HL-60 (cell line): ENCODE measurements around the gene SPATA13.
A peak's percentile ranks its signal among the peaks of the same experiment; 100 is the strongest.

Experiments
- DNase-seq, 2 experiments: peaks; one replicate each; pipeline ENCODE4 v3.0.0-alpha.2; 2010 to 2020; ENCODE audit warnings: low read depth in 1 of 2, low spot score in 1 of 2
- H3K27ac ChIP-seq: fragments of 250-450 bp; sonication (Bioruptor Pico); replicated peaks from 2 replicates; pipeline ENCODE4 v1.5.1; 2020; ENCODE audit warnings: mild to moderate bottlenecking, moderate library complexity
- H3K27me3 ChIP-seq: fragments of 250-450 bp; sonication (Bioruptor Pico); 2 replicates; pipeline ENCODE4 v1.5.1; 2021; ENCODE audit warnings: mild to moderate bottlenecking, moderate library complexity; ENCODE audit not compliant: insufficient read depth, poor library complexity, severe bottlenecking
- H3K4me3 ChIP-seq: replicated peaks from 2 replicates; pipeline ENCODE4 v1.5.1; 2011; ENCODE audit warnings: mild to moderate bottlenecking, control low read depth, low read length; ENCODE audit not compliant: insufficient read depth
- CTCF ChIP-seq: IDR thresholded peaks from one replicate; pipeline ENCODE4 v1.5.1; 2011; ENCODE audit warnings: low read length, control low read depth, inconsistent platforms; ENCODE audit not compliant: insufficient read depth
- GABPA ChIP-seq: IDR thresholded peaks from 2 replicates; pipeline ENCODE4 v1.6.1; 2012; ENCODE audit warnings: low read depth
- POLR2AphosphoS5 ChIP-seq: IDR thresholded peaks from 2 replicates; pipeline ENCODE4 v1.6.1; 2012; ENCODE audit warnings: low read depth
- REST ChIP-seq: IDR thresholded peaks from 2 replicates; pipeline ENCODE4 v1.6.1; 2012; ENCODE audit warnings: low read depth; ENCODE audit not compliant: insufficient replicate concordance
- SPI1 ChIP-seq: IDR thresholded peaks from 2 replicates; pipeline ENCODE4 v1.6.1; 2012; ENCODE audit warnings: low read depth, mild to moderate bottlenecking, borderline replicate concordance

The SPATA13 gene

GRCh38 chr13:24128112-24128511, 32.4 kb upstream of the SPATA13 start:
- DNase-seq = no peak
- Histone ChIP-seq H3K27ac (no peak overlapping the region), H3K27me3 (no peaks in the 10 kb centered on the region), H3K4me3 (no peak overlapping the region)
- TF ChIP-seq SPI1 = no peak
- no peak for TF ChIP-seq POLR2AphosphoS5

- Histone ChIP-seq H3K27ac (no peak overlapping the region), H3K4me3 (no peak overlapping the region), H3K27me3 (no peaks in the 10 kb centered on the region)
- DNase-seq = no peak
- peak; percentile 63 for TF ChIP-seq REST
- TF ChIP-seq POLR2AphosphoS5 = no peak
Measured at GRCh38 chr13:24128962-24129361, 31.6 kb upstream of the SPATA13 start.

GRCh38 chr13:24129914-24130774, 30.4 kb upstream of the SPATA13 start:
- Histone ChIP-seq H3K4me3 (no peak overlapping the region), H3K27me3 (no peaks in the 10 kb centered on the region), H3K27ac (no peak overlapping the region)
- no peak for DNase-seq
- TF ChIP-seq POLR2AphosphoS5 = no peak
- TF ChIP-seq REST = no peak
- TF ChIP-seq CTCF = no peak
- no peak for TF ChIP-seq GABPA
- no peak for TF ChIP-seq SPI1

GRCh38 chr13:24131749-24132148, 28.8 kb upstream of the SPATA13 start:
- no peak for DNase-seq
- no peak overlapping the region for H3K4me3 ChIP-seq
- no peaks in the 10 kb centered on the region for H3K27me3 ChIP-seq
- no peak overlapping the region for H3K27ac ChIP-seq
- TF ChIP-seq SPI1 (no peak), REST (no peak), POLR2AphosphoS5 (no peak), CTCF (no peak), GABPA (no peak)
